ENCODE measurements around the gene GPR107. TPM values are rescaled to one million over a fixed set of nuclear protein-coding genes. Genes with fewer than 3 reads are reported as not detected.

The GPR107 gene
- total and polyA plus RNA-seq, 8 donors: 5.1 to 19.8 (median 15.1) TPM

DNA sequence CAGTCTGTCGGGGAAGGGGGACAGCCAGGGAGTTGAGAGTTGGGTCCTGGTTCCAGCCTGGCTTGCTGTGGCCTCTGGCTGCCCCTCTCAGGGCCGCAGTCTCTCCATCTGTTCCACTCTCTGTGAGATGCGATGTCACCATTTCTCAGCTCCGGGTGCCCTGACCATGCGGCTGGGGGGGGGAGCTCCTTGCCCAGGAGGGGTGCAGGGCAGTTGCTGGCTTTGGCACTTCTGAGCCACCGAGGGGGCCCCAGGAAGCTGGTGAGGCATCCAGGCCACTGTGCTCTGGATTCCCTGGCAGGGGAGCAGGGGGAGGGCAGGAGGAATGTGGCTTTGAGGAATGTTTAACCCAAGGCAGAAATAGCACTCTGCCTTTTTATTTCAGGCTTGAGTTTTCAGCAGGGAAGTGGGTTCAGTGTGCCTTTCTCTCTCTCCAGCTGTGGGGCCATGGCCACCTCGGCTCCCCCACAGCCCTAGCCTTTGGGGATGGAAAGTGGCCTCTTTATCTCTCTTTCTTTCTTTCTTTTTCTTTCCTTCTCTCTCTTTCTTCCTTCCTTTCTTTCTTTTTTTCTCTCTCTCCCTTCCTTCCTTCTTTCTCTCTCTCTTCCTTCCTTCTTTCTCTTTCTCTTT, 129.5 kb downstream of the GPR107 start:
- Histone ChIP-seq H3K4me1 (no peaks in the 10 kb centered on the region), H3K9me3 (no peaks in the 10 kb centered on the region), H3K27me3 (no peaks in the 10 kb centered on the region), H3K36me3 (no peaks in the 10 kb centered on the region), H3K27ac (peak overlapping the region; percentile 45 to 71 (median 60)), H3K4me3 (no peak overlapping the region)
- DNase-seq: peak in 3 of 6 donors; percentile 57 to 71 (median 63)
- peak; percentile 20 to 71 (median 62) for ATAC-seq
- intact Hi-C loops (cut with DNase I): no loop called here
- TF ChIP-seq, protein P1, sequence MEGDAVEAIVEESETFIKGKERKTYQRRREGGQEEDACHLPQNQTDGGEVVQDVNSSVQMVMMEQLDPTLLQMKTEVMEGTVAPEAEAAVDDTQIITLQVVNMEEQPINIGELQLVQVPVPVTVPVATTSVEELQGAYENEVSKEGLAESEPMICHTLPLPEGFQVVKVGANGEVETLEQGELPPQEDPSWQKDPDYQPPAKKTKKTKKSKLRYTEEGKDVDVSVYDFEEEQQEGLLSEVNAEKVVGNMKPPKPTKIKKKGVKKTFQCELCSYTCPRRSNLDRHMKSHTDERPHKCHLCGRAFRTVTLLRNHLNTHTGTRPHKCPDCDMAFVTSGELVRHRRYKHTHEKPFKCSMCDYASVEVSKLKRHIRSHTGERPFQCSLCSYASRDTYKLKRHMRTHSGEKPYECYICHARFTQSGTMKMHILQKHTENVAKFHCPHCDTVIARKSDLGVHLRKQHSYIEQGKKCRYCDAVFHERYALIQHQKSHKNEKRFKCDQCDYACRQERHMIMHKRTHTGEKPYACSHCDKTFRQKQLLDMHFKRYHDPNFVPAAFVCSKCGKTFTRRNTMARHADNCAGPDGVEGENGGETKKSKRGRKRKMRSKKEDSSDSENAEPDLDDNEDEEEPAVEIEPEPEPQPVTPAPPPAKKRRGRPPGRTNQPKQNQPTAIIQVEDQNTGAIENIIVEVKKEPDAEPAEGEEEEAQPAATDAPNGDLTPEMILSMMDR (IDR thresholded peaks at IDR 0.05): no peak
- WGBS, 2 donors: 44 to 54% methylated on average over 7 of the region's 7 CpGs
- no peak for FAIRE-seq

DNA sequence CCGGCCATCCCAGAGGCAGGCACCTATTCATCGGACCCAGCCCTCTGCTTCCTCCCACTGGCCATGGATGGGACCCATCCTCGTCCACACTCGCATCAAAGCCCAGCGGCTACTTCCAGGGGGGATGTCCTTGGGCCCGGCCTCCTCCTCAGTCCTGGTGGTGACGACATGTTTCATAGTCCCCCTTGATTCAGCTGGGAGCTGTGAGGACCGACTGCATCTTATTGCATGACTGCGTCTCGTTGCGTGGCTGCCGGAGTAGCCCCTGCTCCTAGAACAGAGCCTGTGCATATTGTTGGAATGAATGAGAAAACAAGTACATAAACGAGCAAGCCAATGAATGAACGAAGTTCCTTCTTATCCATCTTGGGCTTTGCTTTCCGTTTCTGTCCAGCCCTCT, 131.3 kb downstream of the GPR107 start:
- WGBS, 2 donors: 91% methylated on average over 15 of the region's 15 CpGs
- FAIRE-seq (no peak), ATAC-seq (no peak), DNase-seq (no peak)
- Histone ChIP-seq H3K4me3 (no peak overlapping the region), H3K4me1 (no peaks in the 10 kb centered on the region), H3K9me3 (no peaks in the 10 kb centered on the region), H3K27me3 (no peaks in the 10 kb centered on the region), H3K27ac (peak overlapping the region in 2 of 4 donors; percentile 4 to 20), H3K36me3 (no peaks in the 10 kb centered on the region)
- intact Hi-C loops (cut with DNase I): no loop called here
- TF ChIP-seq, protein P1 (IDR thresholded peaks at IDR 0.05): no peak

DNA sequence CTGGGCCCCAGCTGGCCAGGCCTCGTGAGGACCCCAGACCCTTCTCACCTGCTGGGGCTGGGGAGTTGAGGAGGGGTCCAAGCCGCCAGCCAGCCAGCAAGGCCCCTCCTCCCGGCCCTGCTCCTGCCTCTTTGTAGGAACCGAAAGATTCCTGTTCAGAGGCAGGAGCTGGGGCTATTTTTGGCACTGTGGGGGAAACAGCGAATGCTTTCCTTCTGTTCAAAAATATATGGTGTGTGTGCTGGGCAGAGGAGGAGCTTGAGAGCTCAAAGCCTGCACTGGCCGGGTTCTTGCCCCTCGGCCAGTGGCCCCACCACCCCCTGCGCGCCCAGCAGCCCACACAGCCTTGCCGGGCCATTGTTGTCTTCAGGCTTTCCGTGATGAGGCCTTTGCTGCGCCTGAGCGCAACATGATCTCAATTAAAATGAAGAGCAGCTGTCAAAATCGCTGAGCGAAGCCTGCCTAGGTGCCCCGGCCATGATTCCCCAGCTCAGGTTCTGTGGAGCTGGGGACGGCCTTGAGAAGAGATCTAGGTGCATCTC, 131.9 kb downstream of the GPR107 start:
- no peak overlapping the region for H3K4me3 ChIP-seq
- TF ChIP-seq, protein P1 (IDR thresholded peaks at IDR 0.05): no peak
- intact Hi-C loops (cut with DNase I): no loop called here
- H3K27me3 ChIP-seq: no peaks in the 10 kb centered on the region
- H3K4me1 ChIP-seq: no peaks in the 10 kb centered on the region
- no peaks in the 10 kb centered on the region for H3K9me3 ChIP-seq
- DNase-seq (no peak), FAIRE-seq (no peak), ATAC-seq (no peak)
- peak overlapping the region in 3 of 4 donors; percentile 4 to 20 (median 17) for H3K27ac ChIP-seq
- H3K36me3 ChIP-seq: no peaks in the 10 kb centered on the region
- 87 to 89% methylated on average over 15 to 17 of the region's 17 CpGs for WGBS, 2 donors

DNA sequence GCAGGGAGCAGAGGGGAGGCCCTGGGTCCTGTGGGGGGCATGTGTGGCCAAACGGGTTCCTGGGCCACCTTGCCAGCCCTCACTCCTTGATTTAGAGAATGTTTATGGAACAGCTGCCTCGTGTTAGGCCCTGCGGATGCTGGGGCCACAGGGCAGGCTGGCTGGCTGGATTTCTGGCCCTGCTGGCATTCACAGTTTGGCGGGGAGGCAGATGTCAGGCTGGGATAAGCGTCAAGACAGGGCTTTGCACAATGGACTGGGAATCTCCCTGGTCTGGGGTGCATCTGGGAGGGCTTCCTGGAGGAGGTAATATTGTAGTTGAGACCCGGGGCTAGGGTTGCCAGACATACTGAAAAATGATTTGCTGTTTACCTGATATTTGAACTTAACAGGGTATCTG, 132.3 kb downstream of the GPR107 start:
- H3K9me3 ChIP-seq: no peaks in the 10 kb centered on the region
- H3K4me1 ChIP-seq: no peaks in the 10 kb centered on the region
- no peaks in the 10 kb centered on the region for H3K36me3 ChIP-seq
- FAIRE-seq: no peak
- H3K27me3 ChIP-seq: no peaks in the 10 kb centered on the region
- intact Hi-C loops (cut with DNase I): no loop called here
- ATAC-seq: no peak
- TF ChIP-seq, protein P1 (IDR thresholded peaks at IDR 0.05): no peak
- 73 to 77% methylated on average over 6 of the region's 6 CpGs for WGBS, 2 donors
- no peak overlapping the region for H3K4me3 ChIP-seq
- DNase-seq: no peak
- H3K27ac ChIP-seq: peak overlapping the region in 2 of 4 donors; percentile 20 to 77

All from pancreas (tissue), 10 donors.